CD14-positive monocyte (primary cell): ENCODE measurements around the gene FAM200B. TPM values are rescaled to one million over a fixed set of nuclear protein-coding genes. Genes with fewer than 3 reads are reported as not detected.

ENCODE experiments used
- DNase-seq, 3 donors: peaks; one replicate each; pipeline ENCODE4 v3.0.0-alpha.2; 2011 to 2022
- H2AFZ ChIP-seq: 2 replicates; pipeline ENCODE4 v1.6.0; 2012; ENCODE audit warnings: mild to moderate bottlenecking, low read depth, low read length, inconsistent platforms; ENCODE audit not compliant: insufficient read depth, poor library complexity, severe bottlenecking
- H3K27ac ChIP-seq, 2 donors: 1 replicate in 1 of 2; 2 replicates in 1 of 2; pipeline ENCODE4 v1.5.1; 2012 to 2013; ENCODE audit warnings: low read length in 2 of 2, control low read depth in 1 of 2, inconsistent platforms in 1 of 2, low read depth in 1 of 2, mild to moderate bottlenecking in 1 of 2
- H3K27me3 ChIP-seq, 2 donors: one replicate each; pipeline versions ENCODE4 v1.6.0 to v1.6.1; 2011 to 2013; ENCODE audit warnings: low read length in 2 of 2; ENCODE audit not compliant: control insufficient read depth in 2 of 2, insufficient read depth in 2 of 2
- H3K36me3 ChIP-seq, 2 donors: replicated peaks in 1 of 2; 1 replicate in 1 of 2; 2 replicates in 1 of 2; pipeline versions ENCODE4 v1.5.1 to v1.6.1; 2012 to 2013; ENCODE audit warnings: low read length in 2 of 2, control low read depth in 1 of 2, inconsistent platforms in 1 of 2, mild to moderate bottlenecking in 1 of 2; ENCODE audit not compliant: insufficient read depth in 2 of 2, control insufficient read depth in 1 of 2
- H3K4me1 ChIP-seq, 2 donors: 1 replicate in 1 of 2; 2 replicates in 1 of 2; pipeline versions ENCODE4 v1.5.1 to v1.6.1; 2012 to 2013; ENCODE audit warnings: low read length in 2 of 2, control low read depth in 1 of 2, inconsistent platforms in 1 of 2, mild to moderate bottlenecking in 1 of 2, moderate library complexity in 1 of 2; ENCODE audit not compliant: insufficient read depth in 2 of 2, control insufficient read depth in 1 of 2
- H3K4me2 ChIP-seq: replicated peaks from 2 replicates; pipeline ENCODE3; 2012; ENCODE audit warnings: low read length, moderate library complexity, mild to moderate bottlenecking; ENCODE audit not compliant: poor library complexity, severe bottlenecking; ENCODE audit errors: extremely low read depth
- H3K4me3 ChIP-seq, 3 experiments: fragments of 200-600 bp in 1 of 3; sonication (generic) in 1 of 3; replicated peaks in 1 of 3; 1 replicate in 2 of 3; 2 replicates in 1 of 3; pipeline ENCODE4 v1.5.1; 2011 to 2013; ENCODE audit warnings: low read length in 3 of 3, mild to moderate bottlenecking in 3 of 3, control low read depth in 2 of 3, low read depth in 2 of 3, inconsistent platforms in 1 of 3, moderate library complexity in 1 of 3
- H3K79me2 ChIP-seq: 2 replicates; pipeline ENCODE4 v1.6.0; 2012; ENCODE audit warnings: mild to moderate bottlenecking, control low read depth, inconsistent platforms, low read length, moderate library complexity; ENCODE audit not compliant: insufficient read depth
- H3K9ac ChIP-seq: 2 replicates; pipeline ENCODE4 v1.6.0; 2017; ENCODE audit warnings: low read length, mild to moderate bottlenecking; ENCODE audit not compliant: insufficient read depth, poor library complexity, severe bottlenecking
- H3K9me3 ChIP-seq, 2 donors: replicated peaks in 1 of 2; 1 replicate in 1 of 2; 2 replicates in 1 of 2; pipeline versions ENCODE4 v1.5.1 to v1.6.1; 2012 to 2013; ENCODE audit warnings: low read length in 2 of 2, control low read depth in 1 of 2; ENCODE audit not compliant: control insufficient read depth in 1 of 2, insufficient read depth in 1 of 2
- H4K20me1 ChIP-seq: 2 replicates; pipeline ENCODE4 v1.6.0; 2012; ENCODE audit warnings: mild to moderate bottlenecking, low read length, control low read depth, moderate library complexity; ENCODE audit not compliant: insufficient read depth
- H3K27ac Mint-ChIP-seq, 7 donors: one replicate each; pipeline ENCODE4 v1.8.0; 2020; ENCODE audit warnings: mild to moderate bottlenecking in 7 of 7, mixed read lengths in 7 of 7, moderate library complexity in 6 of 7, inconsistent platforms in 2 of 7
- H3K27me3 Mint-ChIP-seq, 3 donors: one replicate each; pipeline ENCODE4 v1.8.0; 2021 to 2022; ENCODE audit warnings: low read depth in 3 of 3, mild to moderate bottlenecking in 3 of 3, mixed read lengths in 3 of 3, moderate library complexity in 3 of 3, inconsistent platforms in 1 of 3
- H3K36me3 Mint-ChIP-seq, 2 donors: one replicate each; pipeline ENCODE4 v1.8.0; 2020; ENCODE audit warnings: mixed read lengths in 2 of 2, inconsistent platforms in 1 of 2, mild to moderate bottlenecking in 1 of 2
- H3K4me1 Mint-ChIP-seq: one replicate; pipeline ENCODE4 v1.8.0; 2020; ENCODE audit warnings: mild to moderate bottlenecking, mixed read lengths
- H3K4me3 Mint-ChIP-seq, 2 donors: one replicate each; pipeline ENCODE4 v1.8.0; 2020; ENCODE audit warnings: mild to moderate bottlenecking in 2 of 2, mixed read lengths in 2 of 2, moderate library complexity in 1 of 2
- H3K9me3 Mint-ChIP-seq, 7 donors: one replicate each; pipeline ENCODE4 v1.8.0; 2020 to 2022; ENCODE audit warnings: mixed read lengths in 7 of 7, mild to moderate bottlenecking in 6 of 7, moderate library complexity in 6 of 7, inconsistent platforms in 2 of 7
- WGBS: methylation state at CpG from one replicate; pipeline ENCODE4 v1.1.5; 2013; ENCODE audit warnings: missing lambda C conversion rate; ENCODE audit not compliant: insufficient coverage; 5-methylcytosine and 5-hydroxymethylcytosine counted together
- intact Hi-C, 2 donors: fragments of 100-400 bp; cut with micrococcal nuclease; formaldehyde crosslinking; loops; one replicate each; pipeline versions ENCODE4 v1.15.0 to v1.15.1; 2023
- polyA plus RNA-seq, 3 donors: library from polyadenylated mRNA; depleted of rRNA in 1 of 3; unstranded in 2 of 3; stranded (reverse) in 1 of 3; fragments of 300-500 nt in 2 of 3; fragments of >200 nt in 1 of 3; fragmentation: Illumina TruSeq in 2 of 3; gene quantifications; 1 replicate in 2 of 3; 2 replicates in 1 of 3; pipeline ENCODE4 v1.2.3, GENCODE V29; 2012 to 2021
- TF ChIP-seq, protein P1 (sequence below): fragments of 200-600 bp; IDR thresholded peaks from one replicate; pipeline ENCODE4 v1.8.0; 2022; ENCODE audit warnings: antibody characterized with exemption, mild to moderate bottlenecking

The FAM200B gene
- polyA plus RNA-seq, 3 donors = 65.7 to 169 (median 151) TPM

DNA sequence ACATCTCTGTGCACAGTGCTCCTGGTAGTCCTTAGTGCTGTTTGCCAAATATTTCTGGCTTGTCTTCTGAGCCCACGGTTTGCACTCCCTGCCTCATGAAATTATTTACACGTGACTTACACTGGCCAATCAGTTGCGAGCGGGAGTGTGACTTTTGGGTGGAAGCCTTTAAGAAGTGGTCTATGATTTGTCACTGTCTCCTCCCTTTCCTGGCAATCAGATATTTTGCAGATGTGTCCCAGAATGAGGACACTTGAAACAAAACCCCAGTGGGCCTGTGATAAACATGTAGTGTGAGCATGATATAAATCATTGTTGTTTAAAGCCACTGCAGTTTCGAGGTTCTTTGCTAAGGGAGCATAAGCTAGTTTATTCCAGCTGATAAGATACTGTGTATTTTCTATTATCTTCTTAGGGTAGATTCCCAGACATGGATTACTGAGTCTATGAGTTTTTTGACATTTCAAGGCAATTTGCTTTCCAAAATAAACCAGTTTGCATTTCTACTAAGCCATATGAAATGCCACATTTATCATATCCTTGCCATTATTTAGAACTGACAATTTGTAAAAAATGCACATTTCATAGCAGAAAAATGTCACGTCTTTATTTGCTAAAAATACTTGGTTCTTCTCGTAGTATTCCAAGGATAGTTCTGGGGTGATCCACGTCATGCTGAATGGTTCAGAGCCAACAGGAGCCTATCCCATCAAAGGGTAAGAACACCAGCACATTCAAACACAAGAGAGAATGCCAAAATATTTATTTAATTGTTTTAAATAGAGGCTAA lies 33.2 kb downstream of the FAM200B start:
- 100% methylated on average over 2 of the region's 8 CpGs for WGBS
- intact Hi-C loops = no loop called here
- Histone ChIP-seq H3K9ac (no peak overlapping the region), H3K27ac (peak overlapping the region in 1 of 2 donors; percentile 44), H3K36me3 (peaks cover 91 to 97% of the 10 kb centered on the region in 2 donors), H2AFZ (no peak overlapping the region), H4K20me1 (peaks cover 23% of the 10 kb centered on the region), H3K9me3 (no peaks in the 10 kb centered on the region), H3K79me2 (peaks cover 81% of the 10 kb centered on the region), H3K27me3 (no peaks in the 10 kb centered on the region), H3K4me3 (no peak overlapping the region), H3K4me1 (peaks cover 16 to 17% of the 10 kb centered on the region in 2 donors), H3K4me2 (no peak overlapping the region)
- no peak for DNase-seq
- Mint-ChIP-seq H3K27ac (peak overlapping the region in 3 of 7 donors; percentile 2 to 61 (median 22)), H3K4me3 (no peak overlapping the region), H3K36me3 (peaks cover 80 to 92% of the 10 kb centered on the region in 2 donors), H3K9me3 (peaks cover 0 to 2% (median 0%) of the 10 kb centered on the region in 7 donors), H3K4me1 (peaks cover 20% of the 10 kb centered on the region), H3K27me3 (peaks cover 0 to 2% (median 0%) of the 10 kb centered on the region in 3 donors)
- TF ChIP-seq, protein P1, sequence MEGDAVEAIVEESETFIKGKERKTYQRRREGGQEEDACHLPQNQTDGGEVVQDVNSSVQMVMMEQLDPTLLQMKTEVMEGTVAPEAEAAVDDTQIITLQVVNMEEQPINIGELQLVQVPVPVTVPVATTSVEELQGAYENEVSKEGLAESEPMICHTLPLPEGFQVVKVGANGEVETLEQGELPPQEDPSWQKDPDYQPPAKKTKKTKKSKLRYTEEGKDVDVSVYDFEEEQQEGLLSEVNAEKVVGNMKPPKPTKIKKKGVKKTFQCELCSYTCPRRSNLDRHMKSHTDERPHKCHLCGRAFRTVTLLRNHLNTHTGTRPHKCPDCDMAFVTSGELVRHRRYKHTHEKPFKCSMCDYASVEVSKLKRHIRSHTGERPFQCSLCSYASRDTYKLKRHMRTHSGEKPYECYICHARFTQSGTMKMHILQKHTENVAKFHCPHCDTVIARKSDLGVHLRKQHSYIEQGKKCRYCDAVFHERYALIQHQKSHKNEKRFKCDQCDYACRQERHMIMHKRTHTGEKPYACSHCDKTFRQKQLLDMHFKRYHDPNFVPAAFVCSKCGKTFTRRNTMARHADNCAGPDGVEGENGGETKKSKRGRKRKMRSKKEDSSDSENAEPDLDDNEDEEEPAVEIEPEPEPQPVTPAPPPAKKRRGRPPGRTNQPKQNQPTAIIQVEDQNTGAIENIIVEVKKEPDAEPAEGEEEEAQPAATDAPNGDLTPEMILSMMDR = no peak

GRCh38 chr4:15716115-15716514 lies 34.5 kb downstream of the FAM200B start:
- no peaks in the 10 kb centered on the region for H3K9me3 ChIP-seq
- intact Hi-C loops = no loop called here
- no peaks in the 10 kb centered on the region for H3K27me3 ChIP-seq
- H4K20me1 ChIP-seq = peaks cover 30% of the 10 kb centered on the region
- peaks cover 0 to 2% (median 0%) of the 10 kb centered on the region in 3 donors for H3K27me3 Mint-ChIP-seq
- peaks cover 28 to 30% of the 10 kb centered on the region in 2 donors for H3K4me1 ChIP-seq
- no peak overlapping the region for H3K9ac ChIP-seq
- no peak overlapping the region for H2AFZ ChIP-seq
- H3K27ac ChIP-seq = peak overlapping the region in 1 of 2 donors; percentile 53
- peaks cover 85% of the 10 kb centered on the region for H3K79me2 ChIP-seq
- peaks cover 91 to 98% of the 10 kb centered on the region in 2 donors for H3K36me3 ChIP-seq
- H3K4me3 Mint-ChIP-seq = no peak overlapping the region
- no peak overlapping the region for H3K4me3 ChIP-seq
- DNase-seq = no peak
- no peak overlapping the region for H3K4me2 ChIP-seq
- H3K4me1 Mint-ChIP-seq = peaks cover 33% of the 10 kb centered on the region
- H3K9me3 Mint-ChIP-seq = peaks cover 0 to 2% (median 0%) of the 10 kb centered on the region in 7 donors
- WGBS = 100% methylated on average over 1 of the region's 3 CpGs
- H3K27ac Mint-ChIP-seq = peak overlapping the region in 4 of 7 donors; percentile 10 to 79 (median 49)
- peaks cover 81 to 98% of the 10 kb centered on the region in 2 donors for H3K36me3 Mint-ChIP-seq
- TF ChIP-seq, protein P1 = no peak
